Activated CD4-positive, CD25-positive, alpha-beta regulatory T cell treated with anti-CD3 and anti-CD28 coated beads, Interleukin-2, amount 50 U/mL, for 16 hours (primary cell): ENCODE data around the gene MEIS3.
"Not testable (repeated sequence)": the region's sequence is repeated elsewhere in the genome, so short reads cannot be mapped to it uniquely, and the experiment has no call there.

Experiments used
- DNase-seq: peaks from one replicate; pipeline ENCODE4 v3.0.0-alpha.2; 2020; ENCODE audit warnings: low read depth, low spot score

The MEIS3 gene

GRCh38 chr19:47416643-47416985 lies 2.7 kb downstream of the MEIS3 start:
- DNase-seq: no peak

- no peak for DNase-seq
These were observed 3.2 kb downstream of the MEIS3 start for GRCh38 chr19:47415953-47416642.

GRCh38 chr19:47414469-47414868 lies 4.9 kb downstream of the MEIS3 start:
- no peak for DNase-seq

GRCh38 chr19:47413941-47414340 lies 5.4 kb downstream of the MEIS3 start:
- no peak for DNase-seq

GRCh38 chr19:47411696-47412095 lies 7.6 kb downstream of the MEIS3 start:
- DNase-seq: not testable (repeated sequence)

GRCh38 chr19:47411101-47411500 lies 8.2 kb downstream of the MEIS3 start:
- no peak for DNase-seq

GRCh38 chr19:47408156-47408938 lies 11.0 kb downstream of the MEIS3 start:
- DNase-seq: no peak

GRCh38 chr19:47407417-47407774 lies 11.9 kb downstream of the MEIS3 start:
- no peak for DNase-seq

GRCh38 chr19:47406711-47407416 lies 12.5 kb downstream of the MEIS3 start:
- no peak for DNase-seq

- DNase-seq: no peak
These were observed 13.4 kb downstream of the MEIS3 start for GRCh38 chr19:47405854-47406417.

GRCh38 chr19:47405197-47405550 lies 14.2 kb downstream of the MEIS3 start:
- DNase-seq: no peak

- DNase-seq: no peak
These were observed 14.8 kb downstream of the MEIS3 start for GRCh38 chr19:47404334-47405196.

GRCh38 chr19:47402504-47402903 lies 16.8 kb downstream of the MEIS3 start:
- no peak for DNase-seq

GRCh38 chr19:47398707-47399597 lies 20.4 kb downstream of the MEIS3 start:
- DNase-seq: no peak

GRCh38 chr19:47391510-47392223 lies 27.7 kb downstream of the MEIS3 start:
- DNase-seq: peak; percentile 51

- DNase-seq: no peak
These were observed 28.5 kb downstream of the MEIS3 start for GRCh38 chr19:47390533-47391488.

- no peak for DNase-seq
These were observed 30.2 kb downstream of the MEIS3 start for GRCh38 chr19:47389150-47389556.

GRCh38 chr19:47388721-47389120 lies 30.6 kb downstream of the MEIS3 start:
- not testable (repeated sequence) for DNase-seq

- not testable (repeated sequence) for DNase-seq
These were observed 31.7 kb downstream of the MEIS3 start for GRCh38 chr19:47387623-47388022.
